Neuron (in vitro differentiated cells): ENCODE results near the gene IL3RA.

Experiments used
- H2AFZ ChIP-seq: one replicate; pipeline ENCODE4 v1.6.1; 2013; ENCODE audit warnings: low read depth, mild to moderate bottlenecking, inconsistent platforms, low read length, moderate library complexity
- H3K27me3 ChIP-seq: one replicate; pipeline ENCODE4 v1.6.1; 2013; ENCODE audit warnings: low read length; ENCODE audit not compliant: insufficient read depth
- H3K36me3 ChIP-seq: one replicate; pipeline ENCODE4 v1.6.1; 2013; ENCODE audit warnings: low read length; ENCODE audit not compliant: insufficient read depth
- H3K4me1 ChIP-seq: one replicate; pipeline ENCODE4 v1.6.1; 2013; ENCODE audit warnings: low read length; ENCODE audit not compliant: insufficient read depth
- H3K4me3 ChIP-seq: 2 replicates; pipeline ENCODE4 v1.5.1; 2013; ENCODE audit warnings: mild to moderate bottlenecking, low read length, moderate library complexity
- H3K9me3 ChIP-seq: one replicate; pipeline ENCODE4 v1.6.1; 2013; ENCODE audit warnings: low read length

IL3RA gene

GRCh38 chrX:1391707-1392375, 55.3 kb downstream of the IL3RA start, which contains the start of gene SLC25A6:
TSS of gene SLC25A6 (minus strand) at chrX:1392113. CDS start at chrX:1392009, 104 bp downstream.
- Histone ChIP-seq H2AFZ (peak within 1 kb of the TSS; percentile 61), H3K36me3 (peaks cover 40% of the 10 kb centered on the region), H3K27me3 (no peaks in the 10 kb centered on the region), H3K4me3 (peak within 1 kb of the TSS; percentile 97), H3K4me1 (peaks cover 18% of the 10 kb centered on the region), H3K9me3 (no peaks in the 10 kb centered on the region)

- peaks cover 33% of the 10 kb centered on the region for H3K36me3 ChIP-seq
- H3K4me3 ChIP-seq, result peak overlapping the region; percentile 97
- peaks cover 18% of the 10 kb centered on the region for H3K4me1 ChIP-seq
- H3K9me3 ChIP-seq, result no peaks in the 10 kb centered on the region
- H2AFZ ChIP-seq, result no peak overlapping the region
- no peaks in the 10 kb centered on the region for H3K27me3 ChIP-seq
These were observed 55.9 kb downstream of the IL3RA start for GRCh38 chrX:1392376-1393068.

- Histone ChIP-seq H3K4me1 (peaks cover 18% of the 10 kb centered on the region), H3K27me3 (no peaks in the 10 kb centered on the region), H3K36me3 (peaks cover 18% of the 10 kb centered on the region), H3K4me3 (no peak overlapping the region), H3K9me3 (no peaks in the 10 kb centered on the region), H2AFZ (no peak overlapping the region)
These were observed 57.5 kb downstream of the IL3RA start for GRCh38 chrX:1393871-1394615.

- Histone ChIP-seq H3K27me3 (no peaks in the 10 kb centered on the region), H2AFZ (no peak overlapping the region), H3K4me3 (no peak overlapping the region), H3K36me3 (peaks cover 11% of the 10 kb centered on the region), H3K9me3 (no peaks in the 10 kb centered on the region), H3K4me1 (peaks cover 18% of the 10 kb centered on the region)
These were observed 58.3 kb downstream of the IL3RA start for GRCh38 chrX:1394731-1395501.

- Histone ChIP-seq H3K36me3 (peaks cover 8% of the 10 kb centered on the region), H3K27me3 (no peaks in the 10 kb centered on the region)
These were observed 59.1 kb downstream of the IL3RA start for GRCh38 chrX:1395646-1396216.

GRCh38 chrX:1397001-1397400, 60.4 kb downstream of the IL3RA start:
- no peaks in the 10 kb centered on the region for H3K27me3 ChIP-seq
- no peak overlapping the region for H2AFZ ChIP-seq
- peaks cover 18% of the 10 kb centered on the region for H3K4me1 ChIP-seq
- no peak overlapping the region for H3K4me3 ChIP-seq
- H3K36me3 ChIP-seq, result peaks cover 8% of the 10 kb centered on the region
- no peaks in the 10 kb centered on the region for H3K9me3 ChIP-seq

More at GRCh38 chrX:1395646-1396216, 59.1 kb downstream of the IL3RA start:
- Histone ChIP-seq H3K4me3 (no peak overlapping the region), H2AFZ (no peak overlapping the region), H3K9me3 (no peaks in the 10 kb centered on the region), H3K4me1 (peaks cover 18% of the 10 kb centered on the region)

- H3K27me3 ChIP-seq, result no peaks in the 10 kb centered on the region
- no peak overlapping the region for H2AFZ ChIP-seq
- H3K4me1 ChIP-seq, result peaks cover 18% of the 10 kb centered on the region
- no peaks in the 10 kb centered on the region for H3K9me3 ChIP-seq
- H3K4me3 ChIP-seq, result no peak overlapping the region
- peaks cover 10% of the 10 kb centered on the region for H3K36me3 ChIP-seq
These were observed 61.1 kb downstream of the IL3RA start for GRCh38 chrX:1397441-1398270.

GRCh38 chrX:1398431-1399340, 62.1 kb downstream of the IL3RA start:
- peaks cover 19% of the 10 kb centered on the region for H3K36me3 ChIP-seq

GRCh38 chrX:1400049-1400448, 63.5 kb downstream of the IL3RA start:
- H3K9me3 ChIP-seq, result peaks cover 5% of the 10 kb centered on the region
- no peak overlapping the region for H2AFZ ChIP-seq
- no peaks in the 10 kb centered on the region for H3K4me1 ChIP-seq
- H3K4me3 ChIP-seq, result no peak overlapping the region
- peaks cover 31% of the 10 kb centered on the region for H3K36me3 ChIP-seq
- H3K27me3 ChIP-seq, result no peaks in the 10 kb centered on the region

More at GRCh38 chrX:1398431-1399340, 62.1 kb downstream of the IL3RA start:
- no peak overlapping the region for H3K4me3 ChIP-seq
- H2AFZ ChIP-seq, result no peak overlapping the region
- H3K4me1 ChIP-seq, result peaks cover 10% of the 10 kb centered on the region
- H3K9me3 ChIP-seq, result no peaks in the 10 kb centered on the region
- H3K27me3 ChIP-seq, result no peaks in the 10 kb centered on the region

GRCh38 chrX:1400742-1401471, 64.3 kb downstream of the IL3RA start:
- peaks cover 7% of the 10 kb centered on the region for H3K9me3 ChIP-seq
- peaks cover 40% of the 10 kb centered on the region for H3K36me3 ChIP-seq
- no peak overlapping the region for H2AFZ ChIP-seq
- H3K4me1 ChIP-seq, result no peaks in the 10 kb centered on the region
- H3K4me3 ChIP-seq, result no peak overlapping the region
- no peaks in the 10 kb centered on the region for H3K27me3 ChIP-seq
